Measurements from ENCODE around the gene PIGZ.

DNA sequence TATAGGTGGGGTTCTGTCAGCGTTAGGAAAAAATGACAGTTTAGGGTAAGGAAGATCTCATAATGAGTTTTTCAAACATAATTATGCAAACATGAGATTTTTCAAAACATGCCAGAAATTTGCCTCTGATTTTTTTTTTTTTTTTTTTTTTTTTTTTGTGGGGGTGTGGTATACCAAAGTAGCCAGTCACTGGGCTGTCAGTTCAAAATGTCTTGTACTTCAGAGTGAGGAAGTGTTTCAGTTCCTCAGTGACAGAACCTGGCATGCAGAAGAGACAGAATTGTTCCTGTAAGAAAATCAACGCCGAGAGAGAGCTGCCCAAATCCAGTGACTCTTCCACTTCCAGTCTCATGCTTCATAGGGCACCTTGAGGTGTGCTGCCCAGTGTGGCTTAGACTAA lies 36.0 kb downstream of the PIGZ start:
- TF ChIP-seq CTCF (IDR thresholded peaks at IDR 0.05; ENCODE audit: low read depth, low read length, missing input control) (no peak), RAD21 (IDR thresholded peaks at IDR 0.05) (no peak), MAX (IDR thresholded peaks at IDR 0.05) (no peak), GABPA (IDR thresholded peaks at IDR 0.05 in 1 of 2, conservative IDR thresholded peaks at IDR 0.05 in 1 of 2) (no peak), EGR1 (IDR thresholded peaks at IDR 0.05; ENCODE audit: low read depth in 2 of 2) (no peak), YY1 (IDR thresholded peaks at IDR 0.05) (no peak), TAF1 (conservative IDR thresholded peaks at IDR 0.05) (no peak)
- TF ChIP-seq, protein P1, sequence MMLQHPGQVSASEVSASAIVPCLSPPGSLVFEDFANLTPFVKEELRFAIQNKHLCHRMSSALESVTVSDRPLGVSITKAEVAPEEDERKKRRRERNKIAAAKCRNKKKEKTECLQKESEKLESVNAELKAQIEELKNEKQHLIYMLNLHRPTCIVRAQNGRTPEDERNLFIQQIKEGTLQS (IDR thresholded peaks at IDR 0.05): no peak
- TF ChIP-seq, protein P2, sequence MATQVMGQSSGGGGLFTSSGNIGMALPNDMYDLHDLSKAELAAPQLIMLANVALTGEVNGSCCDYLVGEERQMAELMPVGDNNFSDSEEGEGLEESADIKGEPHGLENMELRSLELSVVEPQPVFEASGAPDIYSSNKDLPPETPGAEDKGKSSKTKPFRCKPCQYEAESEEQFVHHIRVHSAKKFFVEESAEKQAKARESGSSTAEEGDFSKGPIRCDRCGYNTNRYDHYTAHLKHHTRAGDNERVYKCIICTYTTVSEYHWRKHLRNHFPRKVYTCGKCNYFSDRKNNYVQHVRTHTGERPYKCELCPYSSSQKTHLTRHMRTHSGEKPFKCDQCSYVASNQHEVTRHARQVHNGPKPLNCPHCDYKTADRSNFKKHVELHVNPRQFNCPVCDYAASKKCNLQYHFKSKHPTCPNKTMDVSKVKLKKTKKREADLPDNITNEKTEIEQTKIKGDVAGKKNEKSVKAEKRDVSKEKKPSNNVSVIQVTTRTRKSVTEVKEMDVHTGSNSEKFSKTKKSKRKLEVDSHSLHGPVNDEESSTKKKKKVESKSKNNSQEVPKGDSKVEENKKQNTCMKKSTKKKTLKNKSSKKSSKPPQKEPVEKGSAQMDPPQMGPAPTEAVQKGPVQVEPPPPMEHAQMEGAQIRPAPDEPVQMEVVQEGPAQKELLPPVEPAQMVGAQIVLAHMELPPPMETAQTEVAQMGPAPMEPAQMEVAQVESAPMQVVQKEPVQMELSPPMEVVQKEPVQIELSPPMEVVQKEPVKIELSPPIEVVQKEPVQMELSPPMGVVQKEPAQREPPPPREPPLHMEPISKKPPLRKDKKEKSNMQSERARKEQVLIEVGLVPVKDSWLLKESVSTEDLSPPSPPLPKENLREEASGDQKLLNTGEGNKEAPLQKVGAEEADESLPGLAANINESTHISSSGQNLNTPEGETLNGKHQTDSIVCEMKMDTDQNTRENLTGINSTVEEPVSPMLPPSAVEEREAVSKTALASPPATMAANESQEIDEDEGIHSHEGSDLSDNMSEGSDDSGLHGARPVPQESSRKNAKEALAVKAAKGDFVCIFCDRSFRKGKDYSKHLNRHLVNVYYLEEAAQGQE (IDR thresholded peaks at IDR 0.05): no peak
